ENCODE measurements around the gene SNRNP25. TPM values are rescaled to one million over a fixed set of nuclear protein-coding genes. Genes with fewer than 3 reads are reported as not detected.

SNRNP25 gene
- total and polyA plus RNA-seq, 9 of the 15 experiments (the other 6 are each of a cell fraction or from before 2014, with no cell fraction given) = 59.0 to 176 (median 108) TPM

DNA sequence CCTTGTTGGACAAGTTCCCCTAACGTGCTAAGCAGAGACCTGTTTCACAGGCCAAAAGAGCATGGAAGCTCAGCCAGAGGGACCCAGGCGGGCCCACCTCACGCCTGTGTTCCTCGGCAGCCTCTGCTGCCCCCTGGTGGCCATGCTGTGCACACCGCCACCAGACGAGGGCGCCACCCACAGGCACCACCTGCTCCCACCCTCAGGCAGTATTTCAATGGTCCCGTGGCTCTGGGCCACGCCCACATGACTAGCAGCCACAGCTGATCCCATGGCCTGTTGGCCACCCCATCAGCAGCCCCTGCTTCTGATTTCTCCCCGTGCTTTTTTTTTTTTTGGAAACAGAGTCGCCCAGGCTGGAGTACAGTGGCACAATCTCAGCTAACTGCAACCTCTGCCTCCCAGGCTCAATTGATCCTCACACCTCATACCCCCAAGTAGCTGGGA lies 43.3 kb downstream of the SNRNP25 start (continued):
- TF ChIP-seq, protein P1, sequence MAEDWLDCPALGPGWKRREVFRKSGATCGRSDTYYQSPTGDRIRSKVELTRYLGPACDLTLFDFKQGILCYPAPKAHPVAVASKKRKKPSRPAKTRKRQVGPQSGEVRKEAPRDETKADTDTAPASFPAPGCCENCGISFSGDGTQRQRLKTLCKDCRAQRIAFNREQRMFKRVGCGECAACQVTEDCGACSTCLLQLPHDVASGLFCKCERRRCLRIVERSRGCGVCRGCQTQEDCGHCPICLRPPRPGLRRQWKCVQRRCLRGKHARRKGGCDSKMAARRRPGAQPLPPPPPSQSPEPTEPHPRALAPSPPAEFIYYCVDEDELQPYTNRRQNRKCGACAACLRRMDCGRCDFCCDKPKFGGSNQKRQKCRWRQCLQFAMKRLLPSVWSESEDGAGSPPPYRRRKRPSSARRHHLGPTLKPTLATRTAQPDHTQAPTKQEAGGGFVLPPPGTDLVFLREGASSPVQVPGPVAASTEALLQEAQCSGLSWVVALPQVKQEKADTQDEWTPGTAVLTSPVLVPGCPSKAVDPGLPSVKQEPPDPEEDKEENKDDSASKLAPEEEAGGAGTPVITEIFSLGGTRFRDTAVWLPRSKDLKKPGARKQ (CRISPR knock-in tag; IDR thresholded peaks at IDR 0.05) = no peak
- TF ChIP-seq, protein P2, sequence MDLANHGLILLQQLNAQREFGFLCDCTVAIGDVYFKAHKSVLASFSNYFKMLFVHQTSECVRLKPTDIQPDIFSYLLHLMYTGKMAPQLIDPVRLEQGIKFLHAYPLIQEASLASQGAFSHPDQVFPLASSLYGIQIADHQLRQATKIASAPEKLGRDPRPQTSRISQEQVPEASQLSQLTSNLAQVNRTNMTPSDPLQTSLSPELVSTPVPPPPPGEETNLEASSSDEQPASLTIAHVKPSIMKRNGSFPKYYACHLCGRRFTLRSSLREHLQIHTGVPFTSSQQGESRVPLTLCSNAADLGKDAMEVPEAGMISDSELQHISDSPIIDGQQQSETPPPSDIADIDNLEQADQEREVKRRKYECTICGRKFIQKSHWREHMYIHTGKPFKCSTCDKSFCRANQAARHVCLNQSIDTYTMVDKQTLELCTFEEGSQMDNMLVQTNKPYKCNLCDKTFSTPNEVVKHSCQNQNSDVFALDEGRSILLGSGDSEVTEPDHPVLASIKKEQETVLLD (IDR thresholded peaks at IDR 0.05) = peak; percentile 78
- TF ChIP-seq, protein P3, sequence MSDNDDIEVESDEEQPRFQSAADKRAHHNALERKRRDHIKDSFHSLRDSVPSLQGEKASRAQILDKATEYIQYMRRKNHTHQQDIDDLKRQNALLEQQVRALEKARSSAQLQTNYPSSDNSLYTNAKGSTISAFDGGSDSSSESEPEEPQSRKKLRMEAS (CRISPR knock-in tag; IDR thresholded peaks at IDR 0.05) = peak; percentile 92
- no peak for TF ChIP-seq SRSF3 (IDR thresholded peaks at IDR 0.05; ENCODE audit: insufficient read depth, low read length)
- TF ChIP-seq, protein P4, sequence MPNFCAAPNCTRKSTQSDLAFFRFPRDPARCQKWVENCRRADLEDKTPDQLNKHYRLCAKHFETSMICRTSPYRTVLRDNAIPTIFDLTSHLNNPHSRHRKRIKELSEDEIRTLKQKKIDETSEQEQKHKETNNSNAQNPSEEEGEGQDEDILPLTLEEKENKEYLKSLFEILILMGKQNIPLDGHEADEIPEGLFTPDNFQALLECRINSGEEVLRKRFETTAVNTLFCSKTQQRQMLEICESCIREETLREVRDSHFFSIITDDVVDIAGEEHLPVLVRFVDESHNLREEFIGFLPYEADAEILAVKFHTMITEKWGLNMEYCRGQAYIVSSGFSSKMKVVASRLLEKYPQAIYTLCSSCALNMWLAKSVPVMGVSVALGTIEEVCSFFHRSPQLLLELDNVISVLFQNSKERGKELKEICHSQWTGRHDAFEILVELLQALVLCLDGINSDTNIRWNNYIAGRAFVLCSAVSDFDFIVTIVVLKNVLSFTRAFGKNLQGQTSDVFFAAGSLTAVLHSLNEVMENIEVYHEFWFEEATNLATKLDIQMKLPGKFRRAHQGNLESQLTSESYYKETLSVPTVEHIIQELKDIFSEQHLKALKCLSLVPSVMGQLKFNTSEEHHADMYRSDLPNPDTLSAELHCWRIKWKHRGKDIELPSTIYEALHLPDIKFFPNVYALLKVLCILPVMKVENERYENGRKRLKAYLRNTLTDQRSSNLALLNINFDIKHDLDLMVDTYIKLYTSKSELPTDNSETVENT (CRISPR knock-in tag; IDR thresholded peaks at IDR 0.05) = peak; percentile 68; the same call in 1 of the 2 replicates
- TF ChIP-seq, protein P5, sequence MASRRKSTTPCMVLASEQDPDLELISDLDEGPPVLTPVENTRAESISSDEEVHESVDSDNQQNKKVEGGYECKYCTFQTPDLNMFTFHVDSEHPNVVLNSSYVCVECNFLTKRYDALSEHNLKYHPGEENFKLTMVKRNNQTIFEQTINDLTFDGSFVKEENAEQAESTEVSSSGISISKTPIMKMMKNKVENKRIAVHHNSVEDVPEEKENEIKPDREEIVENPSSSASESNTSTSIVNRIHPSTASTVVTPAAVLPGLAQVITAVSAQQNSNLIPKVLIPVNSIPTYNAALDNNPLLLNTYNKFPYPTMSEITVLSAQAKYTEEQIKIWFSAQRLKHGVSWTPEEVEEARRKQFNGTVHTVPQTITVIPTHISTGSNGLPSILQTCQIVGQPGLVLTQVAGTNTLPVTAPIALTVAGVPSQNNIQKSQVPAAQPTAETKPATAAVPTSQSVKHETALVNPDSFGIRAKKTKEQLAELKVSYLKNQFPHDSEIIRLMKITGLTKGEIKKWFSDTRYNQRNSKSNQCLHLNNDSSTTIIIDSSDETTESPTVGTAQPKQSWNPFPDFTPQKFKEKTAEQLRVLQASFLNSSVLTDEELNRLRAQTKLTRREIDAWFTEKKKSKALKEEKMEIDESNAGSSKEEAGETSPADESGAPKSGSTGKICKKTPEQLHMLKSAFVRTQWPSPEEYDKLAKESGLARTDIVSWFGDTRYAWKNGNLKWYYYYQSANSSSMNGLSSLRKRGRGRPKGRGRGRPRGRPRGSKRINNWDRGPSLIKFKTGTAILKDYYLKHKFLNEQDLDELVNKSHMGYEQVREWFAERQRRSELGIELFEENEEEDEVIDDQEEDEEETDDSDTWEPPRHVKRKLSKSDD (conservative IDR thresholded peaks at IDR 0.05; ENCODE audit: low read length) = 0 out of 2 replicates have a peak, but pooled peaks have one; percentile 75
- no peak for TF ChIP-seq DMBX1 (CRISPR knock-in tag; IDR thresholded peaks at IDR 0.05; ENCODE audit: borderline replicate concordance)
- TF ChIP-seq TRIM28 (IDR thresholded peaks at IDR 0.05) = peak; percentile 69; the same call in 1 of the 2 replicates
- TF ChIP-seq, protein P6, sequence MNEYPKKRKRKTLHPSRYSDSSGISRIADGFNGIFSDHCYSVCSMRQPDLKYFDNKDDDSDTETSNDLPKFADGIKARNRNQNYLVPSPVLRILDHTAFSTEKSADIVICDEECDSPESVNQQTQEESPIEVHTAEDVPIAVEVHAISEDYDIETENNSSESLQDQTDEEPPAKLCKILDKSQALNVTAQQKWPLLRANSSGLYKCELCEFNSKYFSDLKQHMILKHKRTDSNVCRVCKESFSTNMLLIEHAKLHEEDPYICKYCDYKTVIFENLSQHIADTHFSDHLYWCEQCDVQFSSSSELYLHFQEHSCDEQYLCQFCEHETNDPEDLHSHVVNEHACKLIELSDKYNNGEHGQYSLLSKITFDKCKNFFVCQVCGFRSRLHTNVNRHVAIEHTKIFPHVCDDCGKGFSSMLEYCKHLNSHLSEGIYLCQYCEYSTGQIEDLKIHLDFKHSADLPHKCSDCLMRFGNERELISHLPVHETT (CRISPR knock-in tag; conservative IDR thresholded peaks at IDR 0.05 in 1 of 2, IDR thresholded peaks at IDR 0.05 in 1 of 2) = no peak
- TF ChIP-seq RAD21 (CRISPR knock-in tag; conservative IDR thresholded peaks at IDR 0.05 in 1 of 2, IDR thresholded peaks at IDR 0.05 in 1 of 2) = peak; percentile 97
- TF ChIP-seq NFIX (CRISPR knock-in tag; IDR thresholded peaks at IDR 0.05; ENCODE audit: low read depth) = no peak
- TF ChIP-seq, protein P7, sequence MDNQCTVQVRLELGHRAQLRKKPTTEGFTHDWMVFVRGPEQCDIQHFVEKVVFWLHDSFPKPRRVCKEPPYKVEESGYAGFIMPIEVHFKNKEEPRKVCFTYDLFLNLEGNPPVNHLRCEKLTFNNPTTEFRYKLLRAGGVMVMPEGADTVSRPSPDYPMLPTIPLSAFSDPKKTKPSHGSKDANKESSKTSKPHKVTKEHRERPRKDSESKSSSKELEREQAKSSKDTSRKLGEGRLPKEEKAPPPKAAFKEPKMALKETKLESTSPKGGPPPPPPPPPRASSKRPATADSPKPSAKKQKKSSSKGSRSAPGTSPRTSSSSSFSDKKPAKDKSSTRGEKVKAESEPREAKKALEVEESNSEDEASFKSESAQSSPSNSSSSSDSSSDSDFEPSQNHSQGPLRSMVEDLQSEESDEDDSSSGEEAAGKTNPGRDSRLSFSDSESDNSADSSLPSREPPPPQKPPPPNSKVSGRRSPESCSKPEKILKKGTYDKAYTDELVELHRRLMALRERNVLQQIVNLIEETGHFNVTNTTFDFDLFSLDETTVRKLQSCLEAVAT (IDR thresholded peaks at IDR 0.05) = peak in 1 of 2 experiments; percentile 94; a peak in 2 of 4 replicates
